MM.1S (cell line): ENCODE data around the gene SF3A2.

Source experiments
- DNase-seq: peaks from one replicate; pipeline ENCODE4 v3.0.0-alpha.2; 2015
- H2AFZ ChIP-seq: fragments of 300-600 bp; sonication (generic); 2 replicates; pipeline ENCODE4 v1.6.0; 2016; ENCODE audit warnings: antibody characterized with exemption, low read length
- H3F3A ChIP-seq: fragments of 300-600 bp; sonication (generic); 2 replicates; pipeline ENCODE4 v1.6.1; 2016; ENCODE audit warnings: mild to moderate bottlenecking, antibody characterized with exemption, low read length, moderate library complexity, mixed read lengths; ENCODE audit not compliant: insufficient read depth
- H3K27ac ChIP-seq: fragments of 300-600 bp; sonication (generic); 2 replicates; pipeline ENCODE4 v1.5.1; 2016; ENCODE audit warnings: mild to moderate bottlenecking, low read length
- H3K27me3 ChIP-seq: fragments of 300-600 bp; sonication (generic); replicated peaks from 2 replicates; pipeline ENCODE4 v1.6.0; 2016; ENCODE audit warnings: low read length; ENCODE audit not compliant: insufficient read depth
- H3K36me3 ChIP-seq: fragments of 300-600 bp; sonication (generic); replicated peaks from 2 replicates; pipeline ENCODE4 v1.6.1; 2016; ENCODE audit warnings: mild to moderate bottlenecking, low read length, mixed read lengths; ENCODE audit not compliant: insufficient read depth
- H3K4me1 ChIP-seq: fragments of 300-600 bp; sonication (generic); 2 replicates; pipeline ENCODE4 v1.6.1; 2016; ENCODE audit warnings: low read length, mixed read lengths
- H3K4me2 ChIP-seq: fragments of 300-600 bp; sonication (generic); 2 replicates; pipeline ENCODE4 v1.6.0; 2016; ENCODE audit warnings: low read depth, low read length
- H3K4me3 ChIP-seq: fragments of 300-600 bp; sonication (generic); 2 replicates; pipeline ENCODE4 v1.5.1; 2016; ENCODE audit warnings: low read length, mixed read lengths
- H3K79me2 ChIP-seq: fragments of 300-600 bp; sonication (generic); 2 replicates; pipeline ENCODE4 v1.6.1; 2016; ENCODE audit warnings: mixed run types, low read length, mixed read lengths
- H3K9ac ChIP-seq: fragments of 300-600 bp; sonication (generic); 2 replicates; pipeline ENCODE4 v1.6.1; 2016; ENCODE audit warnings: low read length, mixed read lengths
- H3K9me2 ChIP-seq: fragments of 300-600 bp; sonication (generic); replicated peaks from 2 replicates; pipeline ENCODE4 v1.6.1; 2016; ENCODE audit warnings: mild to moderate bottlenecking, low read length, mixed read lengths; ENCODE audit not compliant: insufficient read depth
- H3K9me3 ChIP-seq: fragments of 300-600 bp; sonication (generic); replicated peaks from 2 replicates; pipeline ENCODE4 v1.6.1; 2016; ENCODE audit warnings: mild to moderate bottlenecking, low read length, mixed read lengths; ENCODE audit not compliant: insufficient read depth
- H4K20me1 ChIP-seq: fragments of 300-600 bp; sonication (generic); 2 replicates; pipeline ENCODE4 v1.6.1; 2016; ENCODE audit warnings: mild to moderate bottlenecking, low read length, moderate library complexity, mixed read lengths; ENCODE audit not compliant: insufficient read depth
- EZH2 ChIP-seq: fragments of 300-600 bp; sonication (generic); optimal IDR thresholded peaks from 2 replicates; pipeline ENCODE3; 2017; ENCODE audit warnings: low read depth, mild to moderate bottlenecking, antibody characterized with exemption, low read length, mixed read lengths
- EZH2phosphoT487 ChIP-seq: fragments of 300-600 bp; sonication (generic); IDR thresholded peaks from 2 replicates; pipeline ENCODE4 v1.6.1; 2018; ENCODE audit warnings: antibody characterized with exemption, low read length
- TF ChIP-seq, protein P1 (sequence below): fragments of 300-600 bp; sonication (generic); IDR thresholded peaks from 2 replicates; pipeline ENCODE4 v1.5.1; 2016; ENCODE audit warnings: antibody characterized with exemption, low read length, mixed read lengths

SF3A2 gene

DNA sequence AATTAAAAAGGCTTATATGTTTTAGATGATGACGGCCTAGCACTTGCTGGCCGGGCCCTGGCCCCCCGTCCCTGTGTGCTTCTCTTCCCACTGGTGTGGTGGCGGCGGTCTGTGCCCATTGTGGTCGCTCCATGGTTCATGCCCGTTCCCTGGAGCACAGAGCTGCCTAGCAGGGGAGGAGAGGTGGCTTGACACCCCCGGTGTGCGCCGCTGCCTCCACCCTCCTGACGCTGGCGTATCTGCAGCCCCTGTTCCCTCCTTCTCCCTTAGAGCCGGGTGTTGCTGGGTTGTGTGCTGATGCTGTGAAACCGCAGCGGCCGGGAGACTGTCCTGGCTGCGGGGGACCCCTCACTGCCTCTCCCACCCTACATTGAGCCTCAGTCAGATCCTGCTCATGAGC, 43.8 kb upstream of the SF3A2 start:
- Histone ChIP-seq H3K79me2 (peaks cover 97% of the 10 kb centered on the region), H3K4me1 (no peaks in the 10 kb centered on the region)

DNA sequence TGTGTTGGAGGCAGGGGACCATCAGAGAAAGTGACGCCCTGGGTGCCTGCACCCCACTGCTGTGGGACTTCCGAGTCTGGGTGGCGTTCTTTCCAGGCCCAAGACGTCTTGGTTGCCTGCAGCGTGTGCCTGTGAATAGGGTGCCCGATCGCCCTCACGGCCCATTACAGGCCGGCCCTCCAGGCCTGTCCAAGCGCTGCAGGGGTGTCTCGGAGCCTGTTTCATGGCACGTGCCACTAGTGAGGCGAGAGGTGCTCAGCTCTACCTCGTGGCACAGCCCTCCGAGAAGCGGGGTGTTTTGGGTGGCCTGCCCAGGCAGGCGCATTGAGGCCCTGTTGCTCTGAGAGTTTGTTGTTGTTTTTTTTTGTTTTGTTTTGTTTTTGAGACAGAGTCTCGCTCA, 42.8 kb upstream of the SF3A2 start:
- TF ChIP-seq EZH2, result no peak
- TF ChIP-seq, protein P1, sequence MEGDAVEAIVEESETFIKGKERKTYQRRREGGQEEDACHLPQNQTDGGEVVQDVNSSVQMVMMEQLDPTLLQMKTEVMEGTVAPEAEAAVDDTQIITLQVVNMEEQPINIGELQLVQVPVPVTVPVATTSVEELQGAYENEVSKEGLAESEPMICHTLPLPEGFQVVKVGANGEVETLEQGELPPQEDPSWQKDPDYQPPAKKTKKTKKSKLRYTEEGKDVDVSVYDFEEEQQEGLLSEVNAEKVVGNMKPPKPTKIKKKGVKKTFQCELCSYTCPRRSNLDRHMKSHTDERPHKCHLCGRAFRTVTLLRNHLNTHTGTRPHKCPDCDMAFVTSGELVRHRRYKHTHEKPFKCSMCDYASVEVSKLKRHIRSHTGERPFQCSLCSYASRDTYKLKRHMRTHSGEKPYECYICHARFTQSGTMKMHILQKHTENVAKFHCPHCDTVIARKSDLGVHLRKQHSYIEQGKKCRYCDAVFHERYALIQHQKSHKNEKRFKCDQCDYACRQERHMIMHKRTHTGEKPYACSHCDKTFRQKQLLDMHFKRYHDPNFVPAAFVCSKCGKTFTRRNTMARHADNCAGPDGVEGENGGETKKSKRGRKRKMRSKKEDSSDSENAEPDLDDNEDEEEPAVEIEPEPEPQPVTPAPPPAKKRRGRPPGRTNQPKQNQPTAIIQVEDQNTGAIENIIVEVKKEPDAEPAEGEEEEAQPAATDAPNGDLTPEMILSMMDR, result no peak
- TF ChIP-seq EZH2phosphoT487, result no peak
- Histone ChIP-seq H3K27me3 (no peaks in the 10 kb centered on the region), H3K9me3 (no peaks in the 10 kb centered on the region), H3K79me2 (peaks cover 99% of the 10 kb centered on the region), H3K27ac (no peak overlapping the region), H3K9ac (no peak overlapping the region), H3F3A (no peaks in the 10 kb centered on the region; the same call in 1 of the 2 replicates), H3K4me2 (no peak overlapping the region), H2AFZ (no peak overlapping the region), H3K9me2 (no peaks in the 10 kb centered on the region), H4K20me1 (peaks cover 21% of the 10 kb centered on the region), H3K4me3 (no peak overlapping the region), H3K36me3 (peaks cover 27% of the 10 kb centered on the region), H3K4me1 (no peaks in the 10 kb centered on the region)
- no peak for DNase-seq

More for the DNA sequence above, 43.8 kb upstream of the SF3A2 start:
- Histone ChIP-seq H3K4me3 (no peak overlapping the region), H3K27ac (no peak overlapping the region), H4K20me1 (peaks cover 13% of the 10 kb centered on the region), H3K4me2 (no peak overlapping the region), H3K36me3 (peaks cover 27% of the 10 kb centered on the region), H3K9me3 (no peaks in the 10 kb centered on the region), H3K9ac (no peak overlapping the region), H3F3A (no peaks in the 10 kb centered on the region; the same call in 1 of the 2 replicates), H2AFZ (no peak overlapping the region), H3K9me2 (no peaks in the 10 kb centered on the region), H3K27me3 (no peaks in the 10 kb centered on the region)
- TF ChIP-seq, protein P1, result no peak
- TF ChIP-seq EZH2 (no peak), EZH2phosphoT487 (no peak)
- DNase-seq, result no peak

DNA sequence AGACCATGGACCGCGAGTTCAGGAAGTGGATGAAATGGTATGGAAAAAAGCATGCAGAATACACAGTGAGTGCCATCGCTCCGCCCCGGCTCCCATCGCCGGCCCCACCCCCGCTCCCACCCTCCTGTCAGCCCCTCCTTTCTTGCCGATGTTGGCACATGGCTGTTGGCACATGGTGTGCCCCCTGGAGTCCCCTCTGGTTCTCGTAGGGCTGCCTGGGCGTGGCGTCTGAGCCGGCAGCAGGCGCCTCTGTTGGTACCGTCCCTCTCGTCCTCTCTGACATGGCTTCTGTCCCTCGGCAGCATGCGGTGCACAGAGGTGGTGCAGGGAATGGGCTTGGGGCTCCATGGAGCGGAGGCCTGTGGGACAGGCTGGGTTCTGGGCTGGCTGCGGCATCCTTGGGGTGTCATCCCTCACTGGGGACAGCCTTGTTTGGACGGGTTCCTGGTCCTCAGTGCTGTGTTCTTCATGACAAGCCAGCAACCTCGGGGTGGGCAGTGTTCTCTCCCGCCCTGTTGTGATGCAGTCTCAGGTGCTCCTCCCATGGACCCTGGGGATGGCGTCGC, 42.0 kb upstream of the SF3A2 start:
- Histone ChIP-seq H3F3A (no peaks in the 10 kb centered on the region; the same call in 1 of the 2 replicates), H4K20me1 (peaks cover 29% of the 10 kb centered on the region), H3K27ac (no peak overlapping the region), H3K4me2 (no peak overlapping the region), H3K36me3 (peaks cover 22% of the 10 kb centered on the region), H3K27me3 (no peaks in the 10 kb centered on the region), H3K9me3 (no peaks in the 10 kb centered on the region), H3K79me2 (peaks cover 99% of the 10 kb centered on the region), H3K4me3 (no peak overlapping the region), H3K9me2 (no peaks in the 10 kb centered on the region), H2AFZ (no peak overlapping the region), H3K4me1 (no peaks in the 10 kb centered on the region), H3K9ac (no peak overlapping the region)
- TF ChIP-seq, protein P1, result no peak
- TF ChIP-seq EZH2 (no peak), EZH2phosphoT487 (no peak)
- DNase-seq, result no peak
